Sigmoid colon (tissue), 4 donors: ENCODE results near the gene CAPN15.

Experiments
- CTCF ChIP-seq, 4 experiments: fragments of 450-650 bp in 3 of 4; fragments of 200-600 bp in 1 of 4; IDR thresholded peaks; one replicate each; pipeline ENCODE4 v1.5.1; 2016 to 2019; ENCODE audit warnings: antibody characterized with exemption in 4 of 4, mild to moderate bottlenecking in 3 of 4, moderate library complexity in 2 of 4
- EP300 ChIP-seq, 4 donors: sonication (generic); formaldehyde crosslinking; IDR thresholded peaks; one replicate each; pipeline ENCODE4 v1.6.1; 2017; ENCODE audit warnings: antibody characterized with exemption in 4 of 4

- no peak for TF ChIP-seq CTCF (IDR thresholded peaks at IDR 0.05)
- TF ChIP-seq EP300 (IDR thresholded peaks at IDR 0.05) = no peak
These were observed 6.0 kb downstream of the CAPN15 start for GRCh38 chr16:533391-534123.
